ENCODE measurements around the gene GAS7.

DNA sequence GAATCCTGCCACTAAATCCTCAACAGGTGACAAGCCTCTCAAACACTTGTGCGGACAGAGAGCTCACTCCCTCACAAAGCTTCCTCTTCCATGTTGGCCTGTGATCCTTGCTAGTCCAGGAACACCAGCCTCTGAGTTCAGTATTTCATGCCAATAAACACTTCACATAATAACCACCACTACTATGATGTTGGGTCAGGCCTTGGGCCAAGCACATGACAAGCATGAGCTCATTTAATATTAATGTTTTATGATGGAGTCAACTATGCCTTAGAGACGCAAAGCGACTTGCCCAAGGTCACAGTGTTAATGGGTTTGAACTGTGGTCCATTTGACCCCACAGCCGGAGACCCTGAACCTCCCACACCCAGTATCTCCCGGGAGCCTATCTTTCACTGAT lies 129.1 kb downstream of the GAS7 start:
- TF ChIP-seq, protein P1, sequence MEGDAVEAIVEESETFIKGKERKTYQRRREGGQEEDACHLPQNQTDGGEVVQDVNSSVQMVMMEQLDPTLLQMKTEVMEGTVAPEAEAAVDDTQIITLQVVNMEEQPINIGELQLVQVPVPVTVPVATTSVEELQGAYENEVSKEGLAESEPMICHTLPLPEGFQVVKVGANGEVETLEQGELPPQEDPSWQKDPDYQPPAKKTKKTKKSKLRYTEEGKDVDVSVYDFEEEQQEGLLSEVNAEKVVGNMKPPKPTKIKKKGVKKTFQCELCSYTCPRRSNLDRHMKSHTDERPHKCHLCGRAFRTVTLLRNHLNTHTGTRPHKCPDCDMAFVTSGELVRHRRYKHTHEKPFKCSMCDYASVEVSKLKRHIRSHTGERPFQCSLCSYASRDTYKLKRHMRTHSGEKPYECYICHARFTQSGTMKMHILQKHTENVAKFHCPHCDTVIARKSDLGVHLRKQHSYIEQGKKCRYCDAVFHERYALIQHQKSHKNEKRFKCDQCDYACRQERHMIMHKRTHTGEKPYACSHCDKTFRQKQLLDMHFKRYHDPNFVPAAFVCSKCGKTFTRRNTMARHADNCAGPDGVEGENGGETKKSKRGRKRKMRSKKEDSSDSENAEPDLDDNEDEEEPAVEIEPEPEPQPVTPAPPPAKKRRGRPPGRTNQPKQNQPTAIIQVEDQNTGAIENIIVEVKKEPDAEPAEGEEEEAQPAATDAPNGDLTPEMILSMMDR (IDR thresholded peaks at IDR 0.05): no peak
- TF ChIP-seq POLR2AphosphoS5 (IDR thresholded peaks at IDR 0.05) (no peak), EP300 (IDR thresholded peaks at IDR 0.05) (no peak), POLR2A (IDR thresholded peaks at IDR 0.05) (no peak)

Data from stomach (tissue), 4 donors.